Femur (tissue), 1 donor: ENCODE data around the gene CTNNBIP1.

ENCODE experiments used
- DNase-seq: peaks from one replicate; pipeline ENCODE4 v3.0.0-alpha.2; 2017

Gene CTNNBIP1

GRCh38 chr1:9874959-9875635 is 35.0 kb downstream of the CTNNBIP1 start:
- DNase-seq, result peak; percentile 87

GRCh38 chr1:9874412-9874811 is 35.7 kb downstream of the CTNNBIP1 start:
- no peak for DNase-seq

GRCh38 chr1:9873992-9874391 is 36.1 kb downstream of the CTNNBIP1 start:
- no peak for DNase-seq

- no peak for DNase-seq
Observed at GRCh38 chr1:9873385-9873784, 36.7 kb downstream of the CTNNBIP1 start.

- peak; percentile 57 for DNase-seq
Observed at GRCh38 chr1:9872430-9873165, 37.5 kb downstream of the CTNNBIP1 start.

- DNase-seq, result no peak
Observed at GRCh38 chr1:9871707-9872425, 38.2 kb downstream of the CTNNBIP1 start.

GRCh38 chr1:9871021-9871420 is 39.0 kb downstream of the CTNNBIP1 start:
- DNase-seq, result no peak

- no peak for DNase-seq
Observed at GRCh38 chr1:9870572-9870971, 39.5 kb downstream of the CTNNBIP1 start.

GRCh38 chr1:9869831-9870251 is 40.2 kb downstream of the CTNNBIP1 start:
- DNase-seq, result no peak

GRCh38 chr1:9868244-9868590 is 41.9 kb downstream of the CTNNBIP1 start:
- DNase-seq, result no peak

GRCh38 chr1:9867408-9868243 is 42.4 kb downstream of the CTNNBIP1 start:
- DNase-seq, result peak; percentile 88

- no peak for DNase-seq
Observed at GRCh38 chr1:9866836-9867235, 43.2 kb downstream of the CTNNBIP1 start.

- DNase-seq, result no peak
Observed at GRCh38 chr1:9865724-9866123, 44.3 kb downstream of the CTNNBIP1 start.

GRCh38 chr1:9863371-9863770 is 46.7 kb downstream of the CTNNBIP1 start:
- peak; percentile 25 for DNase-seq

- DNase-seq, result peak; percentile 12
Observed at GRCh38 chr1:9861360-9861759, 48.7 kb downstream of the CTNNBIP1 start.

- peak; percentile 13 for DNase-seq
Observed at GRCh38 chr1:9860887-9861286, 49.2 kb downstream of the CTNNBIP1 start.

- peak; percentile 11 for DNase-seq
Observed at GRCh38 chr1:9859281-9860014, 50.6 kb downstream of the CTNNBIP1 start.

GRCh38 chr1:9858293-9859035 is 51.6 kb downstream of the CTNNBIP1 start:
- no peak for DNase-seq

- no peak for DNase-seq
Observed at GRCh38 chr1:9855186-9855585, 54.9 kb downstream of the CTNNBIP1 start.

- no peak for DNase-seq
Observed at GRCh38 chr1:9853249-9853595, 56.8 kb downstream of the CTNNBIP1 start.

- no peak for DNase-seq
Observed at GRCh38 chr1:9852410-9853248, 57.4 kb downstream of the CTNNBIP1 start.
